Left hindlimb (tissue), 1 donor: ENCODE measurements around the gene NPTN.

Experiments used
- DNase-seq: peaks from one replicate; pipeline ENCODE4 v3.0.0-alpha.2; 2018

The NPTN gene

GRCh38 chr15:73517566-73517965 is 115.6 kb downstream of the NPTN start:
- DNase-seq: no peak

GRCh38 chr15:73515527-73515926 is 117.7 kb downstream of the NPTN start:
- no peak for DNase-seq
